Stimulated activated CD8-positive, alpha-beta memory T cell treated with anti-CD3 and anti-CD28 coated beads, Interleukin-4, amount 100 ng/mL, for 24 hours (primary cell): ENCODE measurements around the gene GRIA1.

Source experiments
- DNase-seq: peaks from one replicate; pipeline ENCODE4 v3.0.0-alpha.2; 2020; ENCODE audit warnings: low read depth

GRIA1 gene

GRCh38 chr5:153613144-153613543 is 122.7 kb downstream of the GRIA1 start:
- DNase-seq: no peak

- DNase-seq: no peak
Measured at GRCh38 chr5:153613672-153614071, 123.2 kb downstream of the GRIA1 start.

- DNase-seq: no peak
Measured at GRCh38 chr5:153617190-153617589, 126.7 kb downstream of the GRIA1 start.

- no peak for DNase-seq
Measured at GRCh38 chr5:153618307-153618706, 127.8 kb downstream of the GRIA1 start.

- no peak for DNase-seq
Measured at GRCh38 chr5:153618867-153619266, 128.4 kb downstream of the GRIA1 start.

- no peak for DNase-seq
Measured at GRCh38 chr5:153619771-153620170, 129.3 kb downstream of the GRIA1 start.

- no peak for DNase-seq
Measured at GRCh38 chr5:153623124-153623523, 132.7 kb downstream of the GRIA1 start.

GRCh38 chr5:153623751-153624450 is 133.4 kb downstream of the GRIA1 start:
- no peak for DNase-seq

GRCh38 chr5:153624451-153624765 is 133.9 kb downstream of the GRIA1 start:
- DNase-seq: no peak

GRCh38 chr5:153625826-153626354 is 135.4 kb downstream of the GRIA1 start:
- no peak for DNase-seq

GRCh38 chr5:153626836-153627235 is 136.4 kb downstream of the GRIA1 start:
- DNase-seq: no peak

- DNase-seq: no peak
Measured at GRCh38 chr5:153629027-153629895, 138.8 kb downstream of the GRIA1 start.

- DNase-seq: no peak
Measured at GRCh38 chr5:153630546-153630945, 140.1 kb downstream of the GRIA1 start.

GRCh38 chr5:153632748-153633290 is 142.3 kb downstream of the GRIA1 start:
- no peak for DNase-seq

GRCh38 chr5:153636670-153637451 is 146.4 kb downstream of the GRIA1 start:
- DNase-seq: no peak

- no peak for DNase-seq
Measured at GRCh38 chr5:153640293-153640692, 149.8 kb downstream of the GRIA1 start.

GRCh38 chr5:153641183-153641688 is 150.8 kb downstream of the GRIA1 start:
- DNase-seq: no peak

- no peak for DNase-seq
Measured at GRCh38 chr5:153654504-153655200, 164.2 kb downstream of the GRIA1 start.

GRCh38 chr5:153655201-153655510 is 164.7 kb downstream of the GRIA1 start:
- no peak for DNase-seq

GRCh38 chr5:153658149-153658548 is 167.7 kb downstream of the GRIA1 start:
- no peak for DNase-seq

- DNase-seq: no peak
Measured at GRCh38 chr5:153658606-153659005, 168.1 kb downstream of the GRIA1 start.
